OCI-LY3 (cell line): ENCODE results near the gene NTN5.

ENCODE experiments used
- EZH2phosphoT487 ChIP-seq: fragments of 200-600 bp; shearing (Covaris generic); IDR thresholded peaks from 2 replicates; pipeline ENCODE4 v1.6.1; 2018; ENCODE audit warnings: antibody characterized with exemption, mixed run types, low read depth
- TF ChIP-seq, protein P1 (sequence below): fragments of 200-600, 300-600 bp; sonication (generic); IDR thresholded peaks from 2 replicates; pipeline ENCODE4 v1.5.1; 2014; ENCODE audit warnings: antibody characterized with exemption, low read length, low read depth

DNA sequence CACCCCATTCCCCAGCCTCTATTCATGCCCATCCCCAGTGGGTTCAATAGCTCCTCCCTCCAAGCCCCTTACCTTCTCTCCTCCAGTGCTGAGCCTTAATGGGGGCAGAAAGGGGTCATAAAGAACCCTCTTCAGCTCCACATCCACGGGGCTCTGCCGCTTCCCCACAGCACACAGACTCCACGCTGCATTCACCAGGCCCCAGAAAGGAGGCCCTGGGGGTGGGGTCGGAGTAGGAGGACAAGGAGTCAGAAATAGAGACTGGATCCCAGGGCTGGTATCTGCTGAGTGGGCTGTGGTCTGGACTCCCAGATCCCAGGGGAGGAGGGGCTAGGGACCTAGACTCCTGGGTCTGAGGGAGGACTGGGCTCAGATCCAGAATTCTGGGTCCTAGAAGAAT lies 28.5 kb downstream of the NTN5 start:
- TF ChIP-seq, protein P1, sequence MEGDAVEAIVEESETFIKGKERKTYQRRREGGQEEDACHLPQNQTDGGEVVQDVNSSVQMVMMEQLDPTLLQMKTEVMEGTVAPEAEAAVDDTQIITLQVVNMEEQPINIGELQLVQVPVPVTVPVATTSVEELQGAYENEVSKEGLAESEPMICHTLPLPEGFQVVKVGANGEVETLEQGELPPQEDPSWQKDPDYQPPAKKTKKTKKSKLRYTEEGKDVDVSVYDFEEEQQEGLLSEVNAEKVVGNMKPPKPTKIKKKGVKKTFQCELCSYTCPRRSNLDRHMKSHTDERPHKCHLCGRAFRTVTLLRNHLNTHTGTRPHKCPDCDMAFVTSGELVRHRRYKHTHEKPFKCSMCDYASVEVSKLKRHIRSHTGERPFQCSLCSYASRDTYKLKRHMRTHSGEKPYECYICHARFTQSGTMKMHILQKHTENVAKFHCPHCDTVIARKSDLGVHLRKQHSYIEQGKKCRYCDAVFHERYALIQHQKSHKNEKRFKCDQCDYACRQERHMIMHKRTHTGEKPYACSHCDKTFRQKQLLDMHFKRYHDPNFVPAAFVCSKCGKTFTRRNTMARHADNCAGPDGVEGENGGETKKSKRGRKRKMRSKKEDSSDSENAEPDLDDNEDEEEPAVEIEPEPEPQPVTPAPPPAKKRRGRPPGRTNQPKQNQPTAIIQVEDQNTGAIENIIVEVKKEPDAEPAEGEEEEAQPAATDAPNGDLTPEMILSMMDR, result no peak
- TF ChIP-seq EZH2phosphoT487, result no peak
